Kidney epithelial cell (primary cell): ENCODE results near the gene CEP43. TPM values are rescaled to one million over a fixed set of nuclear protein-coding genes. Genes with fewer than 3 reads are reported as not detected.
A peak's percentile ranks its signal among the peaks of the same experiment; 100 is the strongest.

Source experiments
- DNase-seq: peaks from one replicate; pipeline ENCODE4 v3.0.0-alpha.2; 2010; ENCODE audit warnings: low read depth
- H3K27me3 ChIP-seq: 2 replicates; pipeline ENCODE4 v1.6.0; 2011; ENCODE audit warnings: low read length; ENCODE audit not compliant: control insufficient read depth, insufficient read depth
- H3K36me3 ChIP-seq: 2 replicates; pipeline ENCODE4 v1.5.1; 2011; ENCODE audit warnings: low read length; ENCODE audit not compliant: control insufficient read depth, insufficient read depth
- H3K4me3 ChIP-seq: 2 replicates; pipeline ENCODE4 v1.5.1; 2011; ENCODE audit warnings: low read depth, mild to moderate bottlenecking, control low read depth, low read length
- CTCF ChIP-seq: IDR thresholded peaks from 2 replicates; pipeline ENCODE4 v1.5.1; 2011; ENCODE audit warnings: mild to moderate bottlenecking, moderate library complexity, low read length, control low read depth, inconsistent platforms; ENCODE audit not compliant: insufficient read depth, poor library complexity, severe bottlenecking
- total RNA-seq: library from RNA; depleted of rRNA; stranded (reverse); fragments of >200 nt; gene quantifications from 2 replicates; pipeline ENCODE4 v1.2.3, GENCODE V29; 2015

Gene CEP43
- total RNA-seq, 1 donor from 2014 or later = 13.8 TPM

DNA sequence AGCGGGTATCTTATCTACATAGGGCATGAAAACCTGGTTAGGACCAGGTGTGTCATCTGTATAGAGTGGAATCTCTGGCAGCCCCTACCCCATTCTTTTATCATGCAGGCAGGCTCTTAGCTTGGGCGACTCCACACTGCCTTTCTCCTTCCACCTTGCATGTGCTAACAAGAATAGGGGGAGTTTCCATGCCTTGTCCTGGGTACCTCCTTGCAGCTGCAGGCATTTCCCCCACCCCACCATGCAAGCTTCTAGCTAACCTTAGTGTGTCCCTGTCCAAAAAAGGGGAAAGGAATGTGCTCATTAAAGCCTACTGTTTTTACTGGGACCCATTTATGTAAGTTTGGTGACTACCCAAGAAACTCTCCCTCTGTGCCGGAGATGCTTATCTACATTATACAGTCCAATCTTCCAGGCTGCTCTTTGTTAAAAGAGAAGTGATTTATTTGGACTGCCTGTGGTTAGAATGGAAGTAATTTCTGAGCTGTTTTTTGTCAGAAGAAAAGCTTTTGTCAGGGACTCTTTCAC lies 10.5 kb upstream of the CEP43 start:
- no peak for TF ChIP-seq CTCF
- H3K36me3 ChIP-seq = no peaks in the 10 kb centered on the region
- no peak for DNase-seq
- H3K27me3 ChIP-seq = no peaks in the 10 kb centered on the region
- no peak overlapping the region for H3K4me3 ChIP-seq

DNA sequence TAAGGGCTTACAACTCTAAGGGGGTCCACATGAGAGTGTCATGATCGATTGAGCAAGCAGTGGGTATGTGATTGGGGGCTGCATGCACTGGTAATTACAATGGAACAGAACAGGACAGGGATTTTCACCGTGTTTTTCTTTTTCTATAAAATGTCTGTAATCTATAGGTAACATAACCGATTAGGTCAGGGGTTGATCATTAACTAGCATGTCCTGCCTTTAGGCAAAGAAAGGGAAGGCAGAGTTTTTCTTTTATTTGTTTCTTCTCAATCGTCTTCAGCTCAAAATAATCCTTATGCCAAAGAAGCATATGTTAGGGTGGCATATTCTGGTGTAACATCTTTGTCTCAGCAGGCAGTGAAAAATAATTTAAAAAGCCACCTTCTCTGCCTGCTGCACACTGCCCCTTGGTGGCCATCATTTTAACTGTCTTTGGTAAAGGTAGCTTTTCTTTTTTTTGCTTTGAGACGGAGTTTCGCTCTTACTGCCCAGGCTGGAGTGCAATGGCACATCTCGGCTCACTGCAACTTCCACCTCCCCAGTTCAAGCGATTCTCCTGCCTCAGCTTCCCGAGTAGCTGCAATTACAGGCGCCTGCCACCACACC lies 9.7 kb upstream of the CEP43 start:
- Histone ChIP-seq H3K4me3 (no peak overlapping the region), H3K36me3 (no peaks in the 10 kb centered on the region), H3K27me3 (no peaks in the 10 kb centered on the region)
- TF ChIP-seq CTCF = peak; percentile 45
- DNase-seq = no peak

GRCh38 chr6:166996406-166996805 lies 2.8 kb upstream of the CEP43 start:
- peak; percentile 26 for DNase-seq
- TF ChIP-seq CTCF = no peak
- H3K27me3 ChIP-seq = no peaks in the 10 kb centered on the region
- H3K36me3 ChIP-seq = no peaks in the 10 kb centered on the region
- no peak overlapping the region for H3K4me3 ChIP-seq

GRCh38 chr6:166997348-166997747 lies 1.8 kb upstream of the CEP43 start:
- H3K4me3 ChIP-seq = peak overlapping the region; percentile 84
- H3K27me3 ChIP-seq = no peaks in the 10 kb centered on the region
- no peak for TF ChIP-seq CTCF
- H3K36me3 ChIP-seq = no peaks in the 10 kb centered on the region
- DNase-seq = no peak

DNA sequence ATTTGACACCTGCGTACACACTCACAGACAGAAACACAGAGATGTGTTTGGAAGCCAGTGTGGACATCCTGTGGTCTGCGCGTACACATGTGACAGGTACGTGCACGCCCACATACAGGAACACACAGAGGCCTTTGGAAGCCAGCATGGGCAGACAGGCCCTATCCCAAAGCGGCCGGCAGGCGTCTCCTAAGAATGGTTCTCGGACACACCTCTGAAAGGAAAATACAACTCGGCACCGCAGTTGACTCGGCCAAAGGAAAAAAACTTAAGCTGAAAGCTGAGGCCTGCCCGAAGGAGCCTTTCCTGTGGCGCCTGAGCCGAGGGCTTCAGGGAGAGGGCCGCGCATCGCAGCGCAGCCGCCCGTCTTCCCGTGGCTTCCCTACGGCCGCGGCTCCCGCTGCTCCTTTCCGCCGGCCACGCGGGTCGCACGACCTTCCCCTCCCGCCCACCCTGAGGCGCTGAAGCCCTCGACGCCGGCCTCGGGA lies 1.4 kb upstream of the CEP43 start:
- DNase-seq = peak; percentile 32
- no peaks in the 10 kb centered on the region for H3K36me3 ChIP-seq
- peak; percentile 65 for TF ChIP-seq CTCF

More for the DNA sequence above, 1.4 kb upstream of the CEP43 start:
- H3K27me3 ChIP-seq = no peaks in the 10 kb centered on the region
- H3K4me3 ChIP-seq = peak overlapping the region; percentile 84
